ENCODE measurements around the gene ABTB2.
A peak's percentile ranks its signal among the peaks of the same experiment; 100 is the strongest.
"Not testable (repeated sequence)": the region's sequence is repeated elsewhere in the genome, so short reads cannot be mapped to it uniquely, and the experiment has no call there.

ABTB2 gene

DNA sequence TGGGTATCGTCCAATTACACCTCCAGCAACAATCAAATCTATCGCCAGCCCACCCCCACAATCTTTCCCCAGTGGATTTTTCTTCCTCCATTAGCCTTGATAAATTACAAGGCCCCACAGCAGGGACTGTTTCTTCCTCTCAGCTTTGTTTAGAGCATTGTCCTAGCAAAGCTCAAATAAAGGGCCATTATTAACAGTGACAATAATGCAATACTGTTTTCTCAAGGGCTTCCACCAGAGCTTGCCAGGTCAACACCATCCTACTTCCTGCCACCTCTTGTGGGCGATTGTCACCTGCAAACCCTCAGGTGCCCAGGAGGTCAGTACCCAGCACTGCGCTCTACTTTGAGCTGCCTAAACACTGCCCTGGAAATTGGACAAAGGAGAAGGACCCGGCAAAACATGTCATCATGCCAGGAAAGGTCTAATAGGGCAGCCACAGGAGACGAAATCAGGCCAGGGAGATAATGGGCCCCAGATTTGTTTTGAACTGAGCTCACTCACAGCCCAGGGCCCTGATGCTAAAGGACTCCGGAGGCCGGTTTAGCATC, 95.2 kb downstream of the ABTB2 start:
- no peak for DNase-seq (ENCODE audit: low spot score)

GRCh38 chr11:34261820-34262219, 96.0 kb downstream of the ABTB2 start:
- DNase-seq (ENCODE audit: low spot score): no peak

DNA sequence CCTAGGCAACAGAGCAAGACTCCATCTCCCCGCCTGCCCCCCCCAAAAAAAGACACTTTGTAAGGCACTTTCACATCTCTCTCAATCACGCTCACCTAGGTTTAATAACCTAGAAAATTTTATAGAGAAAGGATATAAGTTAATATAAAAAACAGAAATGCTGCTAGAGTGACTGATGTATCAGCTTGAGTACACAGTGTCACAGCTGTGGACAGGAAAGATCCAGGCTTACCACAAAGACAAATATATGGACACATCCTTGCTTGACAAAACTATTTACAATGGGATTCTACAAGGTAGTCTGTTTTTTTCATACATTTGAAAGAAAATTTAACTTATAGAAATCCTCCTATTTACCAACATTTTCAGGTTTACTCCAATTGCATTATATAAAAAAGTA, 96.7 kb downstream of the ABTB2 start:
- DNase-seq (ENCODE audit: low spot score): no peak

- DNase-seq (ENCODE audit: low spot score): no peak
Observed at GRCh38 chr11:34260072-34260575, 97.7 kb downstream of the ABTB2 start.

- no peak for DNase-seq (ENCODE audit: low spot score)
Observed at GRCh38 chr11:34259087-34259486, 98.7 kb downstream of the ABTB2 start.

- no peak for DNase-seq (ENCODE audit: low spot score)
Observed at GRCh38 chr11:34256626-34257025, 101.2 kb downstream of the ABTB2 start.

GRCh38 chr11:34256150-34256549, 101.7 kb downstream of the ABTB2 start:
- no peak for DNase-seq (ENCODE audit: low spot score)

DNA sequence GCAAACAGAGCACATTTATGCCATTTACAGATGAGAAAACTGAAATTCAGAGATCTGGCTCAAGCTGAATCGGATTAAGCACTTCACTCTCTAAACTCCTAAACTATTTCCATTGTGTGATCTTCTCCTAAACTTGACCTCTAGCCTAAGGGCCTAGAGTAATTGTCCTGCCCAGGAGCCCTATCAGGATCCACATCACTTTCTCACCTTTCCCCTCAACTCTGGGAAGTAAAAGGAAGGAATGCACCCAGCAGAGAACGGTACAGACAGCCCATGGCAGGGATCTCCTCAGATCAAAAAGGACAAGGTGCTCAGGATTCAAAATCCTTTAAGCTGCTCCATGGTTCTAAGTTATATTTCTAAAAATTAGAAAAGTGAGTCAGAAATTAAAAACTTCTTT, 102.7 kb downstream of the ABTB2 start:
- DNase-seq (ENCODE audit: low spot score): no peak

- DNase-seq (ENCODE audit: low spot score): no peak
Observed at GRCh38 chr11:34254011-34254410, 103.8 kb downstream of the ABTB2 start.

DNA sequence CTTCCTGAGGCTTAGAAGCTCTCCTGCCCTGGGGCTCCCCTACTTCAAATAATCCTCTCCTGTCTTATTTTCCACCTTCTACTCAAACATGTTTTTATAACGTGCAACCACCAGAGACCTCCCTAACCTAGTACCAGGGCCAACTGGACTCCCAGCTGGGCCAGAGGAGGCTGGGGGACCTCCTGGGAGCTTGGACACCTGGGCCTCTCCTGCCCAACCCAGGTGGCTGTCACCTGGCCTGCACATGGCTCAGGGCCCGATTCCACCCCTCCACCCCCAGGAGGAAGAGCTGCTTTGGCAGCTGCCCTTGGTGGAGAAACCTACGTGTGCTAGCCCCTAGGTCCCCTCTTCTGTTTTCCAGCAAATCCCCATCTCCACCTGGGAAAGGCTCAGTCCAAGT, 105.2 kb downstream of the ABTB2 start:
- DNase-seq (ENCODE audit: low spot score): no peak

- DNase-seq (ENCODE audit: low spot score): no peak
Observed at GRCh38 chr11:34252015-34252414, 105.8 kb downstream of the ABTB2 start.

DNA sequence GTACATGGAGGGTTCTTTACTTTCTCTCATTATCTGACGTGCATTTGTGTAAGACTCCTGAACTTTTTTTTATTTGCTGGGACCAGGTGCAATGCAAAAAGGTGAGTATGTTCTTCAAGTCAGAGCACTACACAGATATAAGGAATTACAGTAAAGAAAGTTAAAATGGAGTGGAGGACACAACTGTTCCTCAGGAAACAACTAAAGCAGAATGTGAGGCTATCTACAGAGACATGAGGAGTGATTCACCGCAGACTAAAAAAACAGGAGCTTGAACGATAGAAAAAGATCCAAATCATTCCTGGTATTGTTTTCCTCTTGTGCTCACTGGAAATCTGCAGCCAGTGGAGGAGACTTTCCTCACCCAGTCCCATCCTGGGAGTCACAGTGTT, 106.2 kb downstream of the ABTB2 start:
- no peak for DNase-seq (ENCODE audit: low spot score)

DNA sequence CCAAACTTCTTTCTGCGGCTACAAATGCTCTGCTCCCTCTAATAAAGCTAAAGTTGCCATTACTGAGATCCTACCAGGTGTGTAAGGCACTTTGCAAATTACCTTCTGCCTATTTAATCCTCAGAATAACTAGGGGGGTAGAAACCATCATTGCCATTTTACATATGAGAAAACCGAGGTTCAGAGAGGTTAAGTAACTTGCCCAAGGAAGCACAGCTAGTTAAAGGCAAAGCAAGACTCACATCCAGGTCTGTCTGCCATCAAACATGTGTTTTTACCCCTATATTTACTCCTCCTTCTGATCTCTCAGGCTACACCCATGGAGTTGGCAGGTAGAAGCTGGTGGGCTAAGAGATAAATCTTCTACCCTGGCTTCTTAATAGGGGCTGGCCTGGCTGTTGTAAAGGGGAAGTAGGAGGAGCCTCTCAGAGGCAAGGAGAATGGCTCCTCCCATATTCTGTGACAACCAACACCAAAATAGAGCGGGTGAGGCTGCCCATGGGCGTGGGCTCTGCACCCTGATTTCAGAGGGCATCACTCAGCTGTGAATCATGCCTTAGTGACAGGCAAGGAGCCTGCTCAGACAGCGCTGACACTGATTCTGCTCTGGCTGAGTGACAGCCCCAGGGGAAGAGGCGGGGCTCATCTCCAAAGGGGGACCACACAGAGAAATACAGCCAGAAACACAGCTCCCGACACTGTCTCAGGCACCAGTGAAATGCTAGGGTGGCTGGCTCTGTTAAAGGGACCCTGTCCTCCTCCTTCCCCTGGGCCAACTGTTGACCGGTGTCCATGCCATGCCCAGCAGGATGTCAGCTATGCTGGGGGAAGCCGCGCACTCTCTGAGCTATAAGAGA, 106.8 kb downstream of the ABTB2 start:
- no peak for DNase-seq (ENCODE audit: low spot score)

- no peak for DNase-seq (ENCODE audit: low spot score)
Observed at GRCh38 chr11:34250211-34250610, 107.6 kb downstream of the ABTB2 start.

DNA sequence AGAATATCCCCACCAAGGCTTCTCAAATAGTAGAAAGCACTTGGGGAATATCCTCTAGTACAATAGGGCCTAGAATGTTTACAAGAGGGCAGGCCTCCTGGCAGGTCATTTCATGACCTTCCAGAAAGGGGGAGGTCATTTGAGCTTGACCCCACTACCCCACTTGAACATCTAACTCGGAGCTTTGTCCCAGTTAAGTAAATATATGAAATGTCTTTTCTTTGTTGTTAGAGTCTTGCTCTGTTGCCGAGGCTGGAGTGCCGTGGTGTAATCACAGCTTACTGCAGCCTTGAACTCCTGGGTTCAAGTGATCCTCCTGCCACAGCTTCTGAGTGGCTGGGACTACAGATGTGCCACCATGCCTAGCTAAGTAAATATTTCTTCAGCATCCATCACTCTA, 108.4 kb downstream of the ABTB2 start:
- no peak for DNase-seq (ENCODE audit: low spot score)

DNA sequence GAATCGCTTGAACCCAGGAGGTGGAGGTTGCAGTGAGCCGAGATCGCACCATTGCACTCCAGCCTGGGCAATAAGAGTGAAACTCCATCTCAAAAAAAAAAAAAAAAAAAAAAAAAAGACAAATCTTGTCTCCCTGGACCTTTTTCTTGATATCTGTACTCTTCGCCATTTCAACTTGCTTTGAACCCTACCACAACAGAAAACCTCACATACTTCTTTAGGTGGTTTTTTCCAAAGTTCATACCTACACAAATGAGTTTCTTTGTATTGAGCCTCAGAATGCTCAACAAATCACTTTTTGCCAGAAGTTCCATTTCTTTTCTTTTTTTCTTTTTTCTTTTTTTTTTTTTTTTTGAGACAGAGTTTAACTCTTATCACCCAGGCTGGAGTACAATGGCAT, 111.3 kb downstream of the ABTB2 start:
- DNase-seq (ENCODE audit: low spot score): not testable (repeated sequence)

DNA sequence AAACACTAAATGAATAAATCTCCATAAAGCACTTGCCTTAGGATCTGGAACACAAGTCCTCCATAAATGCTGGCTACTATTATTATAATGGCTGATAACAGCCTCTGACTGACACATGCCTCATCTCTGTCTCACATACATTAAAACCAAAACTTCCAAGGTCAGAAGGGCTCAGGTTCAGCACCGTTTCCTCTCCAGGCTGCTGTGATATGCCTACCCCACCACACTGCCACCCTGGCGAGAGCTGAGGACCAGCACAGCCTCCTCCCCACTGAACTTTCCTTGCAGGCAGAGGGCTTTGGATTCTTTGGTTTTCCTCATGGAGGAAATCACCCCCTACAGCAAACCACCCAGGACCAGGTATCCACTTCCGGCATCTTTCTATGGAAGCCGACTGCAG, 112.8 kb downstream of the ABTB2 start:
- DNase-seq (ENCODE audit: low spot score): no peak

DNA sequence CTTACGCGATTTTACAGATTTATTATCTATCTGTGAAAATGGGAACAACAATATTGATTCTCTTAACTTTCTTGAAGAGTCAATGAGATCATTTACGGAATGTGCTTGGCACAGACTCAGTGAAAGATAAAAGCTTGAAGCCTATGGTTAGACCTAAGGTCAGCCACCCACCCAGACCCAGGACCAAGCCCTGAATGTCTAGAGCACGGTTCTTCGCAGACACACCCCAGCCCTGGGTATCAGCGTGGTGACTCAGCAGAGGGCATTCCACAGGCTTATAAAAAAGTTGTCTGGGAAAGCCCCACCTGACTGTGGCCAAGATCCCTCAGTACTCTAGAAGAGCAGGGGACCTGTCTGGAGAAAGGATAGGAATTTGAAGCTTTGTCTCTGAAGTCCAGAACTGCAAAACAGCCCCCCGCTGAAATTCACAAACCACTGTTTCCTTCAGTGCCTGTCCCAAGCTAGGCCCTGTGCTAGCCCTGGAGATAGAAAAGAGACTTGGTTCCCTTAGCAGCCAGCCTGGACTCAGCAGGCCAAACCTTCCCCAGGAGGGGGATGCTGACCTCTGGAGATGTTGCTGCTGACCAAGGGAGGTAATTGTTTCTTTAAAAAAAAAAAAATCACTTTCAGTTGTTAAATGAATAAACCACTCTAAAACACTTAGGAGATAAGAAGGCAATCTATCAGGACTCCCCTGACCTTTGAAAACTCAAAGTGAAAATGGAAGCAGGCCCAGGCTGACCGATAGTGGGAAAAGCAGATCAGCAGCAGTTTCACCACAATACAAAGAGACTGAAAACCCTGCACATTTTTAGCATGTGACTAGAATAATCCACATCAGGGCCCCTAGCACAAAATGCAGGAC, 114.0 kb downstream of the ABTB2 start:
- peak; percentile 57 for DNase-seq (ENCODE audit: low spot score)

DNA sequence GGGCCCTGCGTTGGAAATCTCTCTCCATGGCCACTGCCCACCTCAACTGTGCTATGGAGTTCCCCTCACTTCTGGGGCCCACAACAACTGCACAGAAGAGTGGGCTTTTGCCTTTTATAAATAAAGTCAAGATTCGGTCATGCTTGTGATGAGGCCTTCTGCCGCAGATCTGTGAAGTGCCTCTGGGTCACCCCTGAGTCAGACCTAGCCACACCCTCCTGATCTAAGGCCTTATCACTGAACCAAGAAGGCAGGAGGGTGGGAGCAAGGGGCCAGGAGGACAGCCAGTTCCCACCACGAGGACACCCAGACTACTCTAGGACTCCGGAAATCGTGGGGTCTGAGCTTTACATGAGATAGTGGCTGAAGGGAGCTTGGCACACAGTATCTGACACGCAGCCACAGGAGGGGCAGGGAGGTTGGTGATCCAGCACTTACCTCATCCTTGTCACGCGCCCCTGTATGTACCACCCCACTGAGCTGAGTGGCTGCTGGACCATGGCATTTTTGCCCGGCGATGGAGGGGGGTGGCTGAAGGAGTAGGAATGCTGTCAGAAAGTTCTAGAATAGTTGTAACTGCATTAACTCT, 115.7 kb downstream of the ABTB2 start:
- DNase-seq (ENCODE audit: low spot score): no peak

DNA sequence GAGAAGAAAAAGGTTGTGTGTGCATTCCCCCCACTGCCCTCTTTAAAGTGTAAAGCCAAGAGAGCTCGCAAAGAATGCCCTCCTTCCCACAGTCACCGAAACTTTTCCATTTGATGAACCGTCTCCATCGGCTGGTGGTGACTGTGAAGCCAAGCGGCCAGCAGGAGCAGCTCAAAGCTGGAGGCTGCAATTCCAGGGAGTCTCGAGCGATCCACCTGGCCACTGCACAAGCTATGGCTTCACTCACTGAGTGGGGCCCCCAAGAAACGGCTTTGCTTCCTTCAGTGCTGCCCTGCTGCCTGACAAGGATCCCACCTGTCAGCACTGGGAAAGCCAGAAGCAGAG, 117.7 kb downstream of the ABTB2 start:
- DNase-seq (ENCODE audit: low spot score): no peak

DNA sequence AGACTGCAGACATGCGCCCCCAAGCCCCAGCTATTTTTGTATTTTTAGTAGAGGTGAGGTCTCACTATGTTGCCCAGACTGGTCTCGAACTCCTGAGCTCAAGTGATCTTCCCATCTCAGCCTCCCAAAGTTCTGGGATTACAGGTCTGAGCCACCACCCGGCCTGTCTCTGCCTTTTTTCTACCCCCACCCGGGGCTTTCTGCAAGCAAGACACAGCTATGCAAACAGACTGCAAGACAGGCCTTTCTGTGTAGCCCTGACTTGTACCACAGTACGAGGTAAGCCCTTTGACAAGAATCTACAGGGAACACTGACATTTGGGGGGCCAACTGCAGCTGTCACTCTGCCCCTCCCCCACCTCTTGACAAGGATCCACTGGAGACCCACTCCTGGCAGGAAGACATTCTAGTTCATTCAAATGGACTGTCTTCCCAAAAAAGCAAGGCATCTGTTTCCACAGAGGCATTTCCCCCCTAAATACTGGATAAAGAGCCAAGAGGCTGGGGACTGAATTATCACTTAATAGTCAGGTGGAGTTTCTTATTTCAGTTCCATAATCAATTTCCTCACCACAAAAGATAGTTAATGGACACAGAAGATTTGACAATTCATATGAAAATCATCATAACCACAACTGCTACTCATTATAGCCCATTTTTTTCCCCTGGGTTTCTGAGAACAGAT, 118.2 kb downstream of the ABTB2 start:
- DNase-seq (ENCODE audit: low spot score): no peak

DNA sequence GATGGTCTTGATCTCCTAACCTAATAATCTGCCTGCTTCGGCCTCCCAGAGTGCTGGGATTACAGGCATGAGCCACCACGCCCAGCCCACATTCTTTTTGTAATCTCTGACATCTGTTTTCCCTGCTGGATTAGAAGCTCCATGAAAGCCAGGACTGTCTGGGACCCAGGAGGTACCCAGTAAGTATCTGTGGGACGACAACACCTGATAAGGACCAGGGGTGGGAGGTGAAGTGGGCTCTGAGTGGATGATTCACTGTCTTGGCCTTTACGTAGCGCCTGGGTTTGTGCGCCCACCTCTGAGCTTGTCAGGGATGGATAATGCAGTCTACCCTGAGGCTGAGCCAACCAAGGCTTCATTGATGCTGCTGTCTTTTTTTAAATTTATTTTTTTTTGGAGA, 118.8 kb downstream of the ABTB2 start:
- no peak for DNase-seq (ENCODE audit: low spot score)
